Brain pericyte (primary cell): ENCODE measurements around the gene HOXD10.

Experiments
- DNase-seq: peaks from one replicate; pipeline ENCODE4 v3.0.0-alpha.2; 2012; ENCODE audit warnings: low read depth, low spot score

Gene HOXD10

GRCh38 chr2:176122052-176122682 lies 5.6 kb downstream of the HOXD10 start:
- no peak for DNase-seq

DNA sequence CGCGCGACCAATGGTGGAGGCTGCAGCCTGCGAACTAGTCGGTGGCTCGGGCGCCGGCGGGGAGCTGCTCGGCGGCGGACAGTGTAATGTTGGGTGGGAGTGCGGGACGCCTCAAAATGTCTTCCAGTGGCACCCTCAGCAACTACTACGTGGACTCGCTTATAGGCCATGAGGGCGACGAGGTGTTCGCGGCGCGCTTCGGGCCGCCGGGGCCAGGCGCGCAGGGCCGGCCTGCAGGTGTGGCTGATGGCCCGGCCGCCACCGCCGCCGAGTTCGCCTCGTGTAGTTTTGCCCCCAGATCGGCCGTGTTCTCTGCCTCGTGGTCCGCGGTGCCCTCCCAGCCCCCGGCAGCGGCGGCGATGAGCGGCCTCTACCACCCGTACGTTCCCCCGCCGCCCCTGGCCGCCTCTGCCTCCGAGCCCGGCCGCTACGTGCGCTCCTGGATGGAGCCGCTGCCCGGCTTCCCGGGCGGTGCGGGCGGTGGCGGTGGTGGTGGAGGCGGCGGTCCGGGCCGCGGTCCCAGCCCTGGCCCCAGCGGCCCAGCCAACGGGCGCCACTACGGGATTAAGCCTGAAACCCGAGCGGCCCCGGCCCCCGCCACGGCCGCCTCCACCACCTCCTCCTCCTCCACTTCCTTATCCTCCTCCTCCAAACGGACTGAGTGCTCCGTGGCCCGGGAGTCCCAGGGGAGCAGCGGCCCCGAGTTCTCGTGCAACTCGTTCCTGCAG lies 6.3 kb downstream of the HOXD10 start, which contains the start of gene HOXD9:
Gene HOXD9 (plus strand): TSS at position 37 of the 728 bp plus-strand sequence. CDS start 50 bp downstream, at position 87.
- DNase-seq = no peak

GRCh38 chr2:176123411-176124109 lies 7.0 kb downstream of the HOXD10 start:
- DNase-seq = no peak

DNA sequence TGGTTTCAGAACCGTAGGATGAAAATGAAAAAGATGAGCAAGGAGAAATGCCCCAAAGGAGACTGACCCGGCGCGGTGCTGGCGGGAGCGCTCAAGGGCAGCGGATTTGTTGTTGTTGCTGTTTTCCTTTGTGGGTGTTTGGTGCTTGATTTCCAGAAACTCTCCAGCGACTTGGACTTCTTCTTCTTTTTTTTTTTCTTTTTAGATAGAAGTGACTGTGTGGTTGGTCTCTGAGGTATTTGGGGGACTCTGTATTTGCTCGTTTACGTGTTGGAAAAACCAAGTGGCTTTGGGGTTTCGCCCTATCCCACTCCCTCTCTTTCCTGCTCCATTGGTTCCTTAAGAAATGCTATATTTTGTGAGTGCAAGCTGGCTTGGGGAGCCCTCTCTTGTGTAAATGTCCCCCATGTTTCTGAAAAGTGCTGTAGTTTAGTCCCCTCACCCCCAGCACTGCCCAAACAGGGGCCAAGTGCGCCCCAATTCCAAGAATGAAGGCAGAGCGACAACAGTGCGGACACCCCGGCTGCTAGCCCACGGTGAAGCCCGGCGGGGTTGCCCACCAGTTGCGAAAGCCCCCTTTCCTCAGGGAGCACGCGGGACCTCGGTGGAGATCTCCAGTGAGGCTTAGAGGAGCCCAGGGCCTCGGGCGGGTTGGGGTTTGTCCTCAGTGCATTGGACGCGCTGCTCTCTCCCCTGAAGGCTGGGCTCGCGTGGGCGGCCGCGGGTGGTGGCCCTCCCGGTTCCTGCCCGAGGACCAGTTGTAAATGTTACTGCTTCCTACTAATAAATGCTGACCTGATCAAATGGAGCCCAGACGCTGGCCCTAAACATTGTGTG lies 7.8 kb downstream of the HOXD10 start:
- no peak for DNase-seq

DNA sequence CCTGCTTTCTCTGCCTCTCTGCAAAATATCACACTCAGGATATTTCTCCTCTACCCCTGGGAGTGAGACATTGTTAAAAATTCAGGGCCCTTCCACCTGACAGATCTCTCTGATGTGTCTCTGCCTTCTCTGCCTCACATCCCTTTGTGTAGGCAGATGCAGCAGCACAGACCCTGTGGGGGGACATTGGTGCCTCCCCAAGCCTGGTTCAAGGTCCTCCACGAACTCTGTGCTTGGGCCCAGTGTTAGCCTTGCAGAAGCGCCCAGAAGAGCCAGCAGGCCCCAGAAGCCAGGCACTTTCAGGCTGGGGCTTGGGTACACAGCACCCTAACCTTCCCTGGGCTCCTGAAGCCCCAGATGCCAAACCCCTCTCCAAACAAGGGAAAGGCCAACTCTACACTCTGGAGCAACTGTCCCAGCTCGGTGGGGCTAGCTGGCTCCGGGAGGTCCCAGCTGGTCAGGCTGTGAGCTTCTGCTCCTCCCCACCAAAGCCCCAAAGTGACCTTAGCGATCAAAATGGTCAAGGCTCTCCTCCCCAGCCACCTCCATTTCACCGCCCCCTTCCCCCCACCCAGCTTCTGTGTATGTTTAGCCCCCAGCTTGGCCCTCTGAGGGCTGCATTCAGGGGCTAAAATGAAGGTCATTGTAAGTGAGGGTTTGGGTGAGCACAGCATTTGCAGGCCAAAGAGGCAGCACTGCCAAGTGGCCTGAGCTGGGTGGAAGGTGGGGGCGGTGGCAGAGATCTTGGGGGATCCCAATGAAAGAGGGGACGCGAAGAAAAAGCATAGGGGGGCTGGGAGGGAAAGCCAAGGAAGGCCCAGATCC lies 8.6 kb downstream of the HOXD10 start:
- no peak for DNase-seq

- no peak for DNase-seq
Observed at GRCh38 chr2:176125772-176126054, 9.1 kb downstream of the HOXD10 start.

- no peak for DNase-seq
Observed at GRCh38 chr2:176126929-176127773, 10.6 kb downstream of the HOXD10 start.

GRCh38 chr2:176127774-176128072 lies 11.1 kb downstream of the HOXD10 start:
- no peak for DNase-seq

DNA sequence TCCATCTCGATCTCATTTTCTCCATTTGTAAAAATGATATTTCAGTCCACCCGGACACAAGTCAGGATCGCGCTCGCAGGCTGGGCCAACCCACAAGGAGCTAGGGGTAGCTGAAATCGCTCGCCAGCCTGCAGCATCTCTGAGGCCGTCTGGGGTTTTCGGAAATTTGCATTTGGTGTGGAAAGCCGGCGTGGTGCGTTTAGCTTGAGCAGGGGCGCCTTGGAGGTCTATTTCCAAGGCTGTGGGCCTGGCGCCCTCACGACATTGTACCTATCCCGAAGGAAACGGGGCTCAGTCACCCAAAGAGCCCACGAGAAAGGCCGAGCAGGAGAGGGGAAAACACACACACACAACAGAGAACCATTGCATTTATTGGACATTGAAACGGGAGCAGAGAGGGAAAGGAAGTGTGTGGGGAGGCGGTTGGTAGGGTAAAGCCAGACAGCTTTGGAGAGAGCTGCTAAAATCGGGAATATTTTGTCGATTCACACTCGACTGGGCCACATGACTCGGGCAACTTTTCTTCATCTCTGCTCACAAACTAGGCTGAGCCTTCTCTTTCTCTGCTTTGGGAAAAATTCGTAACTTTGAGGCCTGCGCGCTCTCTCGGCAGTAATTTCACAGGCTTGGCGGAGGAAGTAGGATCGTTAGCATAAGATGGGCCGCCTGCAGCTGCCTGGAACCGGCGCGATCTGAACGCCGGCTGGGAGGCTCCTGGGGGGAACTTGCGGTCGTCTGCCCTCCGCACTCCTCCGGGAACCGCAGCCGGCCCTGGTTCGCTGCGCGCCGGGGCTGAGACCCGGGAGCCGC lies 11.8 kb downstream of the HOXD10 start:
- no peak for DNase-seq

GRCh38 chr2:176128982-176129796 lies 12.6 kb downstream of the HOXD10 start, which contains the start of gene HOXD8:
TSS of gene HOXD8 (plus strand) at chr2:176129705. CDS start at chr2:176130367, 662 bp downstream.
- DNase-seq = no peak

GRCh38 chr2:176129813-176130146 lies 13.2 kb downstream of the HOXD10 start:
- no peak for DNase-seq

- no peak for DNase-seq
Observed at GRCh38 chr2:176130147-176130956, 13.8 kb downstream of the HOXD10 start.

- no peak for DNase-seq
Observed at GRCh38 chr2:176130957-176131847, 14.6 kb downstream of the HOXD10 start.

- no peak for DNase-seq
Observed at GRCh38 chr2:176131848-176132158, 15.2 kb downstream of the HOXD10 start.

- DNase-seq = no peak
Observed at GRCh38 chr2:176132205-176133171, 15.9 kb downstream of the HOXD10 start.

GRCh38 chr2:176133389-176133788 lies 16.8 kb downstream of the HOXD10 start:
- DNase-seq = no peak
